GM23338 (cell line): ENCODE data around the gene OTULINL.

Source experiments
- CREB1 ChIP-seq: fragments of 250-450 bp; sonication (Bioruptor Pico); IDR thresholded peaks from 2 replicates; pipeline ENCODE4 v1.5.0; 2020; ENCODE audit warnings: low read depth, mild to moderate bottlenecking, moderate library complexity
- CTCF ChIP-seq, 2 experiments: fragments of 200-600 bp in 1 of 2; sonication (generic) in 1 of 2; conservative IDR thresholded peaks; 2 replicates each; pipeline versions ENCODE4 v1.5.1 to v1.6.1; 2016 to 2017; ENCODE audit warnings: antibody characterized with exemption in 2 of 2, low read depth in 2 of 2, mild to moderate bottlenecking in 2 of 2, moderate library complexity in 1 of 2
- EZH2 ChIP-seq: fragments of 200-600 bp; sonication (generic); IDR thresholded peaks from one replicate; pipeline ENCODE4 v1.8.0; 2017; ENCODE audit warnings: antibody characterized with exemption, mild to moderate bottlenecking, low read depth; ENCODE audit not compliant: unreplicated experiment
- EZH2phosphoT487 ChIP-seq: fragments of 200-600 bp; sonication (generic); IDR thresholded peaks from one replicate; pipeline ENCODE4 v1.8.1; 2018; ENCODE audit warnings: antibody characterized with exemption; ENCODE audit not compliant: unreplicated experiment
- JUNB ChIP-seq: IDR thresholded peaks from one replicate; pipeline ENCODE4 v1.6.1; 2016; ENCODE audit warnings: antibody characterized with exemption; ENCODE audit not compliant: unreplicated experiment
- NANOG ChIP-seq: IDR thresholded peaks from 2 replicates; pipeline ENCODE4 v1.6.1; 2016; ENCODE audit warnings: antibody characterized with exemption, borderline replicate concordance
- POLR2AphosphoS5 ChIP-seq: IDR thresholded peaks from 2 replicates; pipeline ENCODE4 v1.6.1; 2016; ENCODE audit warnings: antibody characterized with exemption, low read depth
- REST ChIP-seq: IDR thresholded peaks from one replicate; pipeline ENCODE4 v1.6.1; 2018; ENCODE audit warnings: antibody characterized with exemption; ENCODE audit not compliant: unreplicated experiment
- STAT1 ChIP-seq: IDR thresholded peaks from one replicate; pipeline ENCODE4 v1.6.1; 2016; ENCODE audit warnings: antibody characterized with exemption; ENCODE audit not compliant: unreplicated experiment
- ZNF114 ChIP-seq: fragments of 250-450 bp; sonication (Bioruptor Pico); IDR thresholded peaks from 2 replicates; pipeline ENCODE4 v1.5.0; 2020; ENCODE audit warnings: mild to moderate bottlenecking, moderate library complexity
- ZNF331 ChIP-seq: fragments of 250-450 bp; sonication (Bioruptor Pico); IDR thresholded peaks from 2 replicates; pipeline ENCODE4 v1.5.0; 2020; ENCODE audit warnings: low read depth, mild to moderate bottlenecking, moderate library complexity

DNA sequence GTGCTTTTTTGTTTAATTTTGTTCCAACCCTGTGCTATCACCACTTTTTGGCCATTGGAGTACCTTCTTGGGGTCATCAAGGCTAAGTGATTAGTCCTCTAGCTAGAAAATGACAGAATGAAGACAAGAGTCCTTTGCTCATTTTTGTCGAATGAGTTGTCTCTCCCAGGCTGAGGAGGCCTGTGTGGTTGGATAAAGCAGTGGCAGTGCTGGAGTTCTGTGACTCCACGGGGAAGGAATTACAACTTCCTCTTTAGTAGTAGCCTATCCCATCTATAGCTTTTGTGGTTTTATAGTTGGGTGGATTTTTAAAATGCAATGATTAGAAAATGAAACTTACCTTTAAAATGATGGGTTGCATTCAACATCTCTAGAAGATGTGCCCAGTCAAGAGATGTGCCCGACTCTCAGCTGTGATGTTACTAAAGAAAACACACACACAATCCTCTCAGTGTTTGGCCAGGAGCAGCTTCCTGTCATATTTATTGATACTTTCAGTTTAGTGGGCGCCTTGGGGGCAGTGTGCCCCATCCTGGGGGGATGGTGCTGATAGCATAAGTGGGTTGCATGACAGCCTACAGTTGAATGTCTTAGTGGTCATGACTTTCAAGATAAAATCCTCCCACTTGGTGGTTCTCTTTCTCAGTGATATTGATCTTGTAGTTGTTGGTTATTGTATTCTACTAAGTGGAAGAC is 11.9 kb downstream of the OTULINL start:
- TF ChIP-seq EZH2 (no peak), CTCF (conservative IDR thresholded peaks at IDR 0.05; ENCODE audit: low read depth in 2 of 2) (no peak), CREB1 (CRISPR knock-in tag) (no peak), POLR2AphosphoS5 (no peak), REST (no peak), JUNB (no peak), ZNF114 (CRISPR knock-in tag) (no peak), EZH2phosphoT487 (no peak), NANOG (no peak), ZNF331 (CRISPR knock-in tag) (no peak), STAT1 (no peak)
